ENCODE data around the gene RALGAPA1.
"Not testable (repeated sequence)": the region's sequence is repeated elsewhere in the genome, so short reads cannot be mapped to it uniquely, and the experiment has no call there.

Gene RALGAPA1

DNA sequence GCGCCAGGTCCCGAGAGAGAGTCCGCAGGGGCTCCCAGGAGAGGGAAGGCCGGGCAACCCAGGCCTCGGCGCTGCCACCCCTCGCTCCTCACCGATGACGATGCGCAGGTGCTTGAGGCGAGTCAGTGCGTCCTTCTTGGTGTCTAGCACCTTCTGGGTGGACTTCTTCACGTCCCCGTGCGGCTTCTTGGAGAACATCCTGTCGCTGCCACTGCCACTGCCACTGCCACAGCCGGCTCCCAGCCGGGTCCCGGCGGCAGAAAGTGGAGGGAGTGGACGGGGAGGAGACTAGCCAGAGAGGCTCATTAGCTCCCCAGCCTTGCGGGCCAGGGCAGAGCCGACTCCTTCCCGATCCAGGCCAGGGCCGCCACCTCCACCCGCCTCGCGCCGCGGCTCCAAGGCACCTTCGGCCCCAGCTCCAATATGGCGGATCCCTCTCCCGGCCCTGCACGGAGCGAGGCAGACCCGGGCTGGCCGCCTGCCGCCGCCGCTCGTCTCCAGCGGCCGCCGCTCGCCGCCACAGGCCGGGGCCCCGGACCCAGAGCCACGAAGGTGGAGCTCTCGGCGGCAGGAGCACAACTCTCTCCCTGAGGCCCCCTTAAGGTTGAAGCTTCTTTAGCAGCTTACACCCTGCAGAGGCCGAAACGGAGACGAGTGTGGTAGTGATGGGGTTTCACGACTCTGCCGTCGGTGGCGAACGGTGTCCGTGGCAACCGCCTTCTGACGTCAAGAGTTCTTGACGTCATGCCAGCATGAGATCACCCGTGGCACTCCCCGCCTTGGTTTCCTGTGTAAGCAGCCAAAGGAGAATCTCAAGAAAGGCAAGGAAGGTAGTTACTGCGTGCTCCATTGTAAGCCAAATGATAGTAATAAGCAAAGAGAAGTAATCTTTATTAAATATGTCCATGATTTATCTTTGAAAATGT is at the start of gene RALGAPA1:
TSS of gene RALGAPA1 (minus strand) at position 658 of the 926 bp plus-strand sequence. CDS start at position 198, 460 bp downstream.
- peak; percentile 96 for DNase-seq

- no peak for DNase-seq
These were observed 49.6 kb upstream of the RALGAPA1 start for GRCh38 chr14:35858521-35859209.

- peak; percentile 16 for DNase-seq
These were observed 46.9 kb upstream of the RALGAPA1 start for GRCh38 chr14:35855876-35856481.

DNA sequence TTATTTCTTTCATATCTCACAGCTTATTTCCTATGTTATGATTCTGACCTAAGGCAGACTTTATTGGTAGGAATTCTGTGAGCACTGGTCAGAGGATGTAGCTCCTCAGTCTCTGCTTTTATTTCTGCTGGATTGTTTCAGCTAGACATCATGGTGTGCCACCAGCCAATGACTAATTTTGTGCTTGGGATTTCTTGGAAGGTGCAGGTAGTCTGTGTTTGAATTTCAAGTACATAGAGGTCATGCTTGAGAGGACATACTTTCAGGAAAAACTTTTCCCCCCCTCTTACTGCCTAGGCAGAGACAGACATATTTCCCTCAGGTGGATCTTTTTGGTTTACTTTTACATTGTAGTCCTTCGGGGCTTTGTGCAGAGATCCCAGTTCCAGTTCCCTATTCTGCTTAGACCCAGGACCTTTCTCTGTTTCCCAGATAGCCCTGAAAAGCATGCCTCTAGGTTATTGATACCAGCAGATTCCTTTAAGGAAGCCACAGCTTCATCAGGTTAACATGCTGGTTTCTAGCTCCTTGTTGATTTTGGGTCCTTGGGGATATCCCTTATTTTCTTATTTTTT is 45.7 kb upstream of the RALGAPA1 start:
- DNase-seq: no peak

- no peak for DNase-seq
These were observed 44.1 kb upstream of the RALGAPA1 start for GRCh38 chr14:35853225-35853624.

GRCh38 chr14:35851823-35852222 is 42.7 kb upstream of the RALGAPA1 start:
- no peak for DNase-seq

DNA sequence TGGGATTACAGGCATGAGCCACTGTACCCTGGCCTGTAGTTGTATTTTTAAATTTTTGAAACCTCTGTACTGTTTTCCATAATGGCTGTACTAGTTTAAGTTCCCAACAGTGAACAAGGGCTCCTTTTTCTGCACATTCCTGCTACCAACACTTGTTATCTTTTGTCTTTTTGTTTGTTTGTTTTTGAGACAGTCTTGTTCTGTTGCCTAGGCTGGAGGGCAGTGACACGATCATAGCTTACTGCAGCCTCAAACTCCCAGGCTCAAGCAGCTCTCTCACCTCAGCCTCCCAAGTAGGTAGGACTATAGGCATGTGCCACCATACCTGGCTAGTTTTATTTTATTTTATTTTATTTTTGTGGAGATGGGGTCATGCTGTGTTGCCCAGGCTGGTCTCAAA is 40.0 kb upstream of the RALGAPA1 start:
- no peak for DNase-seq

DNA sequence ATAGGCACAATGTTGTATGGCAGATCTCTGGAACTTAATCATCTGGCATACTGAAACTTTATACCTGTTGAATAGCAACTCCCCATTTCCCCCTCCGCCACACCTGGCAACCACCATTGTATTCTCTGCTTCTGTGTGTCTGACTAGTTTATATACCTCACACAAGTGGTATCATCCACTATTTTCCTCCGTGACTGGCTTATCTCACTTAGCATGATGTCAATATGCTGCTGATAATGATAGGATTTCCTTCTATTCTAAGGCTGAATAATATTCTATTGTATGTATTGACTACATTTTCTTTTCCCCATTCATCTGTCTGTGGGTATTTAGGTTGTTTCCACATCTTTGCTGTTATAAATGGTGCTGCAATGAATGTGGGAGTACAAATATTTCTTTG is 38.5 kb upstream of the RALGAPA1 start:
- DNase-seq: no peak

DNA sequence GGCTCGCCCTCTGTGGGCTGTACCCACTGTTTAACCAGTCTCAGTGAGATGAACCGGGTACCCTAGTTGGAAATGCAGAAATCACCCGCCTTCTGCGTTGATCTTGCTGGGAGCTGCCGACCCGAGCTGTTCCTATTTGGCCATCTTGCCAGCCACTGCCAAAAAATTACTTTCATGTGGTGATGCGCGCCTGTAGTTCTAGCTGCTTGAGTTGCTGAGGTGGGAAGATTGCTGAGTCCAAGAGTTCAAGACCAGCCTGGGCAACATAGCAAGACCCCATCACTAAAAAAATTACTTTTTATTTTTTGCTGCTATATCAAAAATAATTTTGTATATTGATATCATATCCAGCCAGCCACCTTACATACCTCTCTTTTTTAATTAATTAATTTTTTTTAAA is 35.4 kb upstream of the RALGAPA1 start:
- DNase-seq: no peak

GRCh38 chr14:35842245-35842644 is 33.1 kb upstream of the RALGAPA1 start:
- DNase-seq: not testable (repeated sequence)

GRCh38 chr14:35841704-35842103 is 32.6 kb upstream of the RALGAPA1 start:
- not testable (repeated sequence) for DNase-seq

DNA sequence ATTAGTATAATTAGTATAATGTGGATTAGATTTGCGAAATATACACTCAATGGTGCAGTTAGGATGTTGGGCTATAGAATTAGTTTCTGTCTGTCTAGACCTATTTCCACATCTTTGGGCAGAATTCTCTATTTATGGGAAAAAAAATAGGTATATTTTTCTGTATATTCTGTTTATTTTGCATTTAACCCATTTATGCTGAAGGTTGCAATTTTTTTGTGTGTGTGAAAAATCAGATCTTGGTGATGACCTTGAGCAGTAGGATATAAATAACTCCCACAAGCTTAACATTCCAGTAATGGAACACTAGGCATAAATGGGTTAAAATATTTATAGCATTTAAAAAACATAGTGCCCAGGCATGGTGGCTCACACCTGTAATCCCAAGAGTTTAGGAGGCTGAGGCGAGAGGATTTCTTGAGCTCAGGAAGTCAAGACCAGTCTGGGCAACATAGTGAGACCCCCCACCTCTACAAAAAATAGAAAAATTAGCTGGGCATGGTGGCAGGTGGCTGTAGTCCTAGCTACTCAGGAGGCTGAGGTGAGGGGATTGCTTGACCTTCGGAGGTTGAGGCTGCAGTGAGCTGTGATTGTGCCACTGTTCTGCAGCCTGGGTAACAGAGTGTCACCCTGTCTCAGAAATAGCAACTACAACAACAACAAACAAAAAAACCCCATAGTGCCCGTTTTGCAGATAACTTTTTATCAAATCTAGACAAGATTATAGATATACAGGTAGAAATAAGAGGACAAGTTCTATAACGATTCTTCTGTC is 26.3 kb upstream of the RALGAPA1 start:
- DNase-seq: no peak

DNA sequence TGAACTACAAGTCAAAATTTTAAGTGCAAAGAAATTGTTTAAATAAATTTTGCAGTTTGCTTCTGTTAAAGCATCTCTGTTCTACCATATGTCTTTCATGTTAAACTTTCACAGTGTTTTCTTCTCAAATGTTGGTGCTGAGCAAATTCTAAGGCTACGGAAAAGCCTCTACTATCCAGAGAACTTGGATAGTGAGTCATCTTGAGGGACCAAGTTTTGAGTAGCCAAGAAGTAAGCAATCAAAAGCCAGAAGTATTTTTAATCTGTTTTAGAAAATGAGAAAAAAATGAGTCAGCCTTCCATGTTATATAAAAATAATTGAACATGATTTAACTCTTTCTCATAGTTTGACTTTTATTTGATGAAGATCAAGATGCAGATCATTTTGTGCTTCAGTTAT is 20.4 kb upstream of the RALGAPA1 start:
- no peak for DNase-seq

DNA sequence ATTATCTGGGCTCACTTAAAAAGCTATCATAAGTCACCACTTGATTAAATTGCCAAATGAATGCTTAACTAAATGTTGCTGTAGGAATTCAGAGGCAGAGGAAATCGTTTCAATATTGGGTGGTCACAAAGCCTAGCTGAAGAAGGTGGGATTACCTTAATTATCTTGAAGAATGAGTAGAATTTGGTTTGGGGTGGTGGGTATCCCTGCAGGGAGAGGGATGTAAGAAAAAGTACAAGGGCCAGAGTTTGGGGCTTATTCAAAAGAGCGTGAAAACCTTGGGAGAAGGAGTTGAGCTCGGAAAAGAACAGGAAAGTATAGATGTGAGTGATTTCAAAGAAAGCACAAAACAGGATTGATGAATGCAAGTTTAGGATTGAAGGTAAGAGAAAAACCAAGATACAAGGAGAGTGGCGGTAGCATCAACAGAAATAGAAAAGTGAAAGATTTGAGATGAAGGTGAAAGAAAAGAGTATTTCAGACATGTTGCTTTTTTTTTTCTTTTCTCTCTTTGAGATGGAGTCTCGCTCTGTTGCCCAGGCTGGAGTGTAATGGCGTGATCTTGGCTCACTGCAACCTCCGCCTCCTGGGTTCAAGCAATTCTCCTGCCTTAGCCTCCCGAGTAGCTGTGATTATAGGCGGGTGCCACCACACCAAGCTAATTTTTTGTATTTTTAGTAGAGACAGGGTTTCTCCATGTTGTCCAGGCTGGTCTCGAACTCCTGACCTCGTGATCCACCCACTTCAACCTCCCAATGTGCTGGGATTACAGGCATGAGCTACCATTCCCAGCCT is 18.8 kb upstream of the RALGAPA1 start:
- no peak for DNase-seq

DNA sequence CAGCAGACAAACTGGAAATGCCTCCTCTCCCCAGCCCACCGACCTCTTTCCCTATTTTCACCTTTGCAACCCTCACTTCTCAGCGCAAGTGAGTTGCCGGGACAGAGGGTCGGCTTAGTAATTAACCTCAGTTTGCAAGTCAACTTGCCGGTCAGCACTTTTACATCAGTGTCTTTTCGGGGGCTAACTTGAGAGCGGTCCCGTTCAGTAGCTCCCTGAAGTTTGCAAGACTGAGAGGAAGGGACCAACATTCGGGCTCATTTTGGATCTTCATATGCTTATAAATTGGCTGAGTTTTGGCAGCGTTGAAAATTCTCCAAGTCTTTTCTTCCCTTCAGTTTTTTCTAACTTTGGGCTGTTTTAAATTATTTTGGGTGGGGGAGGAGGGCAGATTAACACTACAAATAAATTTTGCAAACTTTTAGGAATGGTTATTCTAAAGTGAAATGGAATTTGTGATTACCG is 17.9 kb upstream of the RALGAPA1 start:
- DNase-seq: no peak

- DNase-seq: peak; percentile 99
These were observed 17.3 kb upstream of the RALGAPA1 start, which contains the start of gene BRMS1L for GRCh38 chr14:35826218-35826951. Gene BRMS1L, plus strand, starts transcription at chr14:35826338. Its CDS starts 179 bp downstream, at chr14:35826517.

GRCh38 chr14:35825968-35826217 is 16.8 kb upstream of the RALGAPA1 start:
- no peak for DNase-seq

GRCh38 chr14:35824446-35825165 is 15.5 kb upstream of the RALGAPA1 start:
- DNase-seq: not testable (repeated sequence)

- DNase-seq: no peak
These were observed 13.4 kb upstream of the RALGAPA1 start for GRCh38 chr14:35822501-35822900.
